ENCODE results near the gene FOXL2.

DNA sequence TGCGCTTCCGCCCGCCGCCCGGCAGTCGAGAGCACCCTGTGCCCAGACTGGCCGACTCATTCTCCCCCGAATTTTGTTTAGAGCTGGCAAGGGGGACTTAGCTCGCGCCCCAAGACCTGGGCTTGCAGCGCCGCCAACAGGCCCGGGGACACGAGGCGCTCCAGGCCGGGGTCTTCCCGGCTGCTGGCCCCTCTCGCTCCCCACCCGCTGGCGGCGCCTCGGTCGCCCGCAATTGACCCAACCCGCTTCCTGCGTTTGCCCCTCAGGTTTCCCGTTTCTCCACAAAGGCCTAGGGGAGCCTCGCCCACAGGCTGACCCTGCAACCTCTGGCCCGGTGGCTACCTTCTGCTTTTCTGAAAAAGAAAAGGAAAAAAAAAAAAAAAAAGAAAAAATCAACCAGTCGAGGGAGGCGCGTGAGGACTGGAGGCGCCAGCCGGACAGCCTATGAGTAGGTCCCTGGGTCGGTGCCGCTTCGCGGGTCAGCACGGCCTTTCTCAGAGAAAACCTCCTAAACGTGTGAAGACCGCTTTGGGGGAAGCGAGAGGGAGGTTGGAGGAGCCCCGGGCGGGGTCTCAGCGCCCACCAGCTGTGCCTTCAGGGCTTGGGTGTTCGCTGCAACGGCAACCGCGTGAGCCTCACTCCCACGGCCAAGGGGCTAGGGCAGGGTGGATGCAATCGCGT is 7.2 kb downstream of the FOXL2 start:
- TF ChIP-seq, protein P1, sequence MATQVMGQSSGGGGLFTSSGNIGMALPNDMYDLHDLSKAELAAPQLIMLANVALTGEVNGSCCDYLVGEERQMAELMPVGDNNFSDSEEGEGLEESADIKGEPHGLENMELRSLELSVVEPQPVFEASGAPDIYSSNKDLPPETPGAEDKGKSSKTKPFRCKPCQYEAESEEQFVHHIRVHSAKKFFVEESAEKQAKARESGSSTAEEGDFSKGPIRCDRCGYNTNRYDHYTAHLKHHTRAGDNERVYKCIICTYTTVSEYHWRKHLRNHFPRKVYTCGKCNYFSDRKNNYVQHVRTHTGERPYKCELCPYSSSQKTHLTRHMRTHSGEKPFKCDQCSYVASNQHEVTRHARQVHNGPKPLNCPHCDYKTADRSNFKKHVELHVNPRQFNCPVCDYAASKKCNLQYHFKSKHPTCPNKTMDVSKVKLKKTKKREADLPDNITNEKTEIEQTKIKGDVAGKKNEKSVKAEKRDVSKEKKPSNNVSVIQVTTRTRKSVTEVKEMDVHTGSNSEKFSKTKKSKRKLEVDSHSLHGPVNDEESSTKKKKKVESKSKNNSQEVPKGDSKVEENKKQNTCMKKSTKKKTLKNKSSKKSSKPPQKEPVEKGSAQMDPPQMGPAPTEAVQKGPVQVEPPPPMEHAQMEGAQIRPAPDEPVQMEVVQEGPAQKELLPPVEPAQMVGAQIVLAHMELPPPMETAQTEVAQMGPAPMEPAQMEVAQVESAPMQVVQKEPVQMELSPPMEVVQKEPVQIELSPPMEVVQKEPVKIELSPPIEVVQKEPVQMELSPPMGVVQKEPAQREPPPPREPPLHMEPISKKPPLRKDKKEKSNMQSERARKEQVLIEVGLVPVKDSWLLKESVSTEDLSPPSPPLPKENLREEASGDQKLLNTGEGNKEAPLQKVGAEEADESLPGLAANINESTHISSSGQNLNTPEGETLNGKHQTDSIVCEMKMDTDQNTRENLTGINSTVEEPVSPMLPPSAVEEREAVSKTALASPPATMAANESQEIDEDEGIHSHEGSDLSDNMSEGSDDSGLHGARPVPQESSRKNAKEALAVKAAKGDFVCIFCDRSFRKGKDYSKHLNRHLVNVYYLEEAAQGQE (IDR thresholded peaks at IDR 0.05; ENCODE audit: insufficient read depth in 1 of 2, low read depth in 2 of 2, low read length in 2 of 2) = no peak
- TF ChIP-seq POLR2AphosphoS5 (IDR thresholded peaks at IDR 0.05; ENCODE audit: low read depth, low read length) = no peak
- no peak for TF ChIP-seq SIN3A (IDR thresholded peaks at IDR 0.05; ENCODE audit: borderline replicate concordance, insufficient read depth, low read length)
- no peak for TF ChIP-seq TAF1 (IDR thresholded peaks at IDR 0.05; ENCODE audit: borderline replicate concordance, insufficient read depth, low read length)

Data from PFSK-1 (cell line).